C4-2B (cell line): Measurements from ENCODE around the gene FBRSL1.

Experiments used
- H3K27ac ChIP-seq: fragments of 450-650 bp; 2 replicates; pipeline ENCODE4 v1.5.1; 2017
- CTCF ChIP-seq: fragments of 450-650 bp; conservative IDR thresholded peaks from 2 replicates; pipeline ENCODE4 v1.5.1; 2017; ENCODE audit warnings: mild to moderate bottlenecking
- ZFX ChIP-seq: fragments of 450-650 bp; IDR thresholded peaks from 2 replicates; pipeline ENCODE4 v1.6.1; 2017

Gene FBRSL1

GRCh38 chr12:132484183-132484890 is 5.6 kb upstream of the FBRSL1 start:
- TF ChIP-seq CTCF (no peak), ZFX (no peak)
- H3K27ac ChIP-seq = no peak overlapping the region

- TF ChIP-seq ZFX (no peak), CTCF (no peak)
- no peak overlapping the region for H3K27ac ChIP-seq
Observed at GRCh38 chr12:132484891-132485441, 5.0 kb upstream of the FBRSL1 start.

DNA sequence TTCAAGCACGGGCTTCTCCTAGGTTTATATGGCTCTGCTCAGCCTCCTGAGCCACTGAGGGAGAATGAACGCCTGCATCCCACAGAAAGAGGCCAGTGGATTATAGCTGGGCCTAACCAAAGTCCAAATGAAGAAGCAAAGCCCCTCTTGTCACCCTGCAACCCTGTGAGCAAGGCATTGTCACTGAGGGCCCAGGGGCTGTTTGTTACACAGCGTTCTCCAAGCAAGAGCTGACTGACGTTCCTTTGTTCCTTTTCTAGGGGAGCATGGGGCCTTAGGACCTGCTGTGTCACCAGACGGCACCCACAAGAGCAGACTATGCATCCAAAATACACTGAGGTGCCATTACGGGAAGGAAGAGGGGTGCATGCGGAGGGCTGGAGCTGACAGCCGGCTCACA is 4.3 kb upstream of the FBRSL1 start:
- TF ChIP-seq CTCF (no peak), ZFX (no peak)
- H3K27ac ChIP-seq = no peak overlapping the region

DNA sequence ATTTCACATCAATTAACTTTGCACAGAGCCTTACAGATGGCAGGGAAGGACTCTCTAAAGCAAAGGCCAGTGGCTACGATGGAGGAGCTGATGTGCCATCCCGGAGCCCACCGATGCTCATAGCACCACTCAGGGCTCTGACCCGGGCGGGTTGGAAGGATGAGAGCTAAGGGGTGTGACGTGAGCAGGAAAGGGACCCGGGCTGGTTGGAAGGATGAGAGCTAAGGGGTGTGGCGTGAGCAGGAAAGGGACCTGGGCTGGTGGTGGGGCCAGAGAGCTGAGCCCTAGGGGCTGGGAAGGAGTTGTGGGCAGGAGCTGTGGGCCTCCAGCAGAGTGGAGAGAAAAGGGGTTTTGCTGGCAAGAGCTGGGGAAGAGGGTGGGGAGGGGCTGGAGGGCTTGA is 3.8 kb upstream of the FBRSL1 start:
- no peak overlapping the region for H3K27ac ChIP-seq
- no peak for TF ChIP-seq CTCF
- no peak for TF ChIP-seq ZFX

- H3K27ac ChIP-seq = no peak overlapping the region
- TF ChIP-seq CTCF (no peak), ZFX (no peak)
Observed at GRCh38 chr12:132486576-132486975, 3.4 kb upstream of the FBRSL1 start.

DNA sequence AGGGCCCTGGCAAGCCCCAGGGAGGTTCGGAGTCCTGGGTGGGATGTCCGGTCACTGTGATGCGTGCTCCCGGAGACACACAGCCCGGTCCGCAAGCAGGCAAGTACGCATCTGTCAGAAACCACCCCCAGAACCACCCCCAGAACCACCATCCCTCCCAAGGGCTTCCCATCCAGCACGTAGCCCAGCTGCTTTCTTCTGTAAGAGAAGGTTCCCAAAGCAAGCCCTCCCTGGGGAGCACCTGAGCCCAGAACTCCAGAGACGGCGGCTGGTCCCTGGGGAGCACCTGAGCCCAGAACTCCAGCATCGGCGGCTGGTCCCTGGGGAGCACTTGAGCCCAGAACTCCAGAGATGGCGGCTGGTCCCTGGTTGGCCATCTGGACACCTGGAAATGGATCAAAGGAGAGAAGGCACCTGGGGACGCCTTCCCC is 2.6 kb upstream of the FBRSL1 start:
- H3K27ac ChIP-seq = no peak overlapping the region
- TF ChIP-seq ZFX = no peak
- TF ChIP-seq CTCF = no peak

DNA sequence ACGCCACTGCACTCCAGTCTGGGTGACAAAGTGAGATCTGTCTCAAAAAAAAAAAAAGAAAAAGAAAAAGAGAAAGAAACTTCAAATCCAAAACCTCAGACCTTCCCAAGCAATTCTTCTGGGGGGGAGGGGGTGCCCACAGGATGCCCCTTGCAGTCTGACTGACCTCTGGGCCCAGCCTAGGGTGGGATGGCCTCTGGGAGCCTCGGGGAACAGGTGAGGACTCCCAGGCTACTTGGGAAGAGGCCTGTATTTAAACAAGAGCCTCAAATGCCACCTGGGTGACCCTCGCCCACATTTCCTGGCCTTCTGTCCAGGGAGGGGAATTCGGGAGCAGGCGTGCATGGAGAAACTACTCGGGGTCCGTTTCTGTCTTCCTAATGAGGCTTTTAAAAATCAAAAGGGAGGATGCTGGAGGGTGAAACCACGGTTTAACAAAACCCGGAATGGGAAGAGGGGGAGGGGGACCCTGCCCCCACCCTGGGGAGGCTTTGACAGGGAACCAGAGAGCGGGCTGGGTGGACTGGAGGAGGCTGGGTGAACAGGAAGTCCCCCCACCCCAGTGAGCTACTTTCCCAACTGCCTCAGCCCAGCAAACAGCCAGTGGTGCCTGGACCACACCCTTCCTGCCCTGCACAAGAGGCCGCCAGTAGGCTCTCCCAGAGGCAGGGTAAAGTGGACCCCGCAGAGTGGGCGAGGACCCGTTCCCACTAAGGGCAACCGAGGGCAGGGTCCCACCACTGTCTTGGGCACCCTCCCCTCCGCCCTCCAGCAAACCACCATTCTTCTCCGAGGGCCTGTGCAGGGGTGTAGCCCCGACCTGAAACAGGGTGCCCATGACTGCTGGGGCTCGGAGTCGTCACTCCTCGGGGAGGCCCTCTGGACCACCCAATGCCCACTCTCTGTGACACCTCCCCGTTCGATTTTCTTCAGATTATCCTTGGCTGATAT is 1.5 kb upstream of the FBRSL1 start:
- H3K27ac ChIP-seq = no peak overlapping the region
- TF ChIP-seq CTCF = no peak
- TF ChIP-seq ZFX = no peak
